Activated T-cell treated with anti-CD3 and anti-CD28 coated beads, Interleukin-2, amount 50 U/mL, for 24 hours (primary cell): ENCODE data around the gene TEKT3.

Experiments used
- DNase-seq: peaks from one replicate; pipeline ENCODE4 v3.0.0-alpha.2; 2020
- H3K27ac Mint-ChIP-seq: 2 replicates; pipeline ENCODE4 v1.8.0; 2020; ENCODE audit warnings: mild to moderate bottlenecking, mixed read lengths
- H3K27me3 Mint-ChIP-seq: 2 replicates; pipeline ENCODE4 v1.8.0; 2020; ENCODE audit warnings: mixed read lengths
- H3K36me3 Mint-ChIP-seq: 2 replicates; pipeline ENCODE4 v1.8.0; 2020; ENCODE audit warnings: low read depth, mixed read lengths
- H3K4me1 Mint-ChIP-seq: 2 replicates; pipeline ENCODE4 v1.8.0; 2020; ENCODE audit warnings: low read depth, mixed read lengths
- H3K4me3 Mint-ChIP-seq: 2 replicates; pipeline ENCODE4 v1.8.0; 2020; ENCODE audit warnings: mild to moderate bottlenecking, moderate library complexity, mixed read lengths
- H3K9me3 Mint-ChIP-seq: 2 replicates; pipeline ENCODE4 v1.8.0; 2020; ENCODE audit warnings: mixed read lengths

The TEKT3 gene

GRCh38 chr17:15334266-15334665, 7.1 kb downstream of the TEKT3 start:
- no peak for DNase-seq
- H3K27ac Mint-ChIP-seq, result no peak overlapping the region
- H3K36me3 Mint-ChIP-seq, result no peaks in the 10 kb centered on the region
- peaks cover 42% of the 10 kb centered on the region for H3K27me3 Mint-ChIP-seq
- no peaks in the 10 kb centered on the region for H3K4me1 Mint-ChIP-seq
- peaks cover 7% of the 10 kb centered on the region for H3K9me3 Mint-ChIP-seq
- H3K4me3 Mint-ChIP-seq, result no peak overlapping the region

GRCh38 chr17:15332338-15332737, 9.1 kb downstream of the TEKT3 start:
- Mint-ChIP-seq H3K36me3 (no peaks in the 10 kb centered on the region), H3K9me3 (peaks cover 7% of the 10 kb centered on the region), H3K27ac (no peak overlapping the region), H3K4me3 (no peak overlapping the region), H3K4me1 (no peaks in the 10 kb centered on the region), H3K27me3 (peaks cover 35% of the 10 kb centered on the region)
- DNase-seq, result no peak

DNA sequence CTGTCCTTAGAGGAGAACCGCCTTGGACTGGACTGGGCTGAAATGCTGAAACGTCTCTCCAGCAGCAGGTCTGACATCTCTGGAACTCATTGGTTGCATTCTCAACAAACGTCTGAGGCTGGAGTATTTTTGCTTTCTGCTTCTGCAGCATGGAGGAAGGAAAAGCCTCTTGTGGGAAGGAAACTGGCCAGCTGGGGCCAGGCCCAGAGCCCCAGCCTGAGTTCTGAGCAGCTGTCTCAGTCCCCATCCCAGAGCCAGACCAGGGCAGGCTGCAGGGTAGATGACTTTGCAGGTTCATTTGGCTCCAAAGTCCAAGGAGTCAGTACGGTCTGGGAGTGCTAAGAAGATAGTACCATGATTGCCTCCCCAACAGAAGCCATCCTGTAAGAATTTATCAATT, 18.3 kb downstream of the TEKT3 start:
- Mint-ChIP-seq H3K9me3 (no peaks in the 10 kb centered on the region), H3K36me3 (no peaks in the 10 kb centered on the region)

GRCh38 chr17:15321556-15322251, 19.7 kb downstream of the TEKT3 start:
- H3K27ac Mint-ChIP-seq, result no peak overlapping the region
- H3K9me3 Mint-ChIP-seq, result no peaks in the 10 kb centered on the region
- DNase-seq, result no peak
- no peaks in the 10 kb centered on the region for H3K4me1 Mint-ChIP-seq
- H3K4me3 Mint-ChIP-seq, result no peak overlapping the region
- H3K27me3 Mint-ChIP-seq, result peaks cover 20% of the 10 kb centered on the region
- no peaks in the 10 kb centered on the region for H3K36me3 Mint-ChIP-seq

More for the DNA sequence above, 18.3 kb downstream of the TEKT3 start:
- no peak for DNase-seq
- peaks cover 17% of the 10 kb centered on the region for H3K27me3 Mint-ChIP-seq
- no peak overlapping the region for H3K4me3 Mint-ChIP-seq
- H3K4me1 Mint-ChIP-seq, result no peaks in the 10 kb centered on the region
- no peak overlapping the region for H3K27ac Mint-ChIP-seq

DNA sequence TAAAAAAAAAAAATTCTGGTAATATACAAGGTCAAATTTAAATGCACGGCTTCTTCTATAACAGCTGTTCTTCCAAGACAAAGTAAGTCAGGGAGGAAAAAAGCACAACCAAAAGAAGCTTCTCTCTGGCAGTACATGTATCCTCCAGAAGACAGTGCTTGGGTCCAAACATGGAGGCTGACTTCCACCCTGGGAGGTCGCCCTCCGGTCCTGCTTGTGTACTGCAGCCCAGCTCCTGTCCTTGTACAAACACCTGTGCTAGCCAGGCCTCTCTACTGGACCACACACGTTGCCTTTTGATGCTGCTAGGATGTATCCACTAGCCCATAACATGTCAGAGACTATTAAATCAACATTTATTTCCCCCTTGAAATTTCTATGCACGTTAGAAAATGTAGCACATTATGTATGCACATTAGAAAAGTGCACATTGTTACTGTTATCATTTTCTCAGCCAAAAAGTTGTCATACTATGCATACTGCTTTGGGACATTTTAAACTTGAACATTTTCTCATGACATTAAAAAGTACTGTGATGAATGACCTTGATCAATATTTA, 21.9 kb downstream of the TEKT3 start:
- Mint-ChIP-seq H3K4me3 (no peak overlapping the region), H3K9me3 (no peaks in the 10 kb centered on the region), H3K4me1 (no peaks in the 10 kb centered on the region), H3K36me3 (no peaks in the 10 kb centered on the region), H3K27me3 (peaks cover 11% of the 10 kb centered on the region), H3K27ac (no peak overlapping the region)
- DNase-seq, result no peak

DNA sequence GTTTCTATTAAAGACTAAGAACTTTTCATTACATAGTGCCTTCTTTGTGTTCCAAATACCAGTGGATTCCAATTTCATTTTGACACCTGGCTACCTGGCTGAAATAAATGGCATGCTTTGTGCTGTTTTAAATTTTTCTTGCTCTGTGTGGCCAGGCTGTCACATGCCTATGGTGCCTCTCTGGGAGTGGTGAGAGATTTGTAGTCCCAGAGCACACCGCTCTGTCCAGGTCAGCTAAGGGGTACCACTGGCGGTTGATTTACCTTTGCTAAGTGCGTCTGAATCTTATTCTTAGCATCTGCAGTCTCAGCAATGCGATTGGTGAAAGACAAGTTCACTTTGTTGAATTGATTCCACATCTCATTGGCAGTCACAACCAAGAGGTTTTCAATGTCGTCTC, 29.4 kb downstream of the TEKT3 start:
- no peak overlapping the region for H3K27ac Mint-ChIP-seq
- H3K4me1 Mint-ChIP-seq, result no peaks in the 10 kb centered on the region
- no peaks in the 10 kb centered on the region for H3K36me3 Mint-ChIP-seq
- DNase-seq, result no peak
- H3K27me3 Mint-ChIP-seq, result peaks cover 9% of the 10 kb centered on the region
- no peaks in the 10 kb centered on the region for H3K9me3 Mint-ChIP-seq
- H3K4me3 Mint-ChIP-seq, result no peak overlapping the region

DNA sequence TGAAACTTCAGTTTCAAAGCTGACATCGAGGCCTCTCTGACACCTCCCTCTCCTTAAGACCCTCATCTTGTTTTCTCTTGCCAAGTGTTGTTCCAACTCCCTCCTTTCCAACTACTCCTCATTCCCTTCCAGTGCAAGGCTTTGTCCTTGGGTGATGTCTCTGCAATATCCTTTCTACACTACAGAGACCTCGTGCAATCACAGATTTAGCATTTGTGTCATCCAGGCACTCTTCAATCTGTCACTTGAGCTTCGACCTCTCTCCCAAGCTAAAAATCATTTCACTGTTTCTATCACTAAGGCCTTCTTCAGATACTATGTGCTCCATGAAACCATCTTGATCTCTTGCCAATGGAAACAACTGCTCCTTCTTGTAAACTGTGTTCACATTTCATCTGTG, 31.6 kb downstream of the TEKT3 start:
- Mint-ChIP-seq H3K4me3 (no peak overlapping the region), H3K36me3 (no peaks in the 10 kb centered on the region), H3K27ac (no peak overlapping the region), H3K9me3 (no peaks in the 10 kb centered on the region), H3K27me3 (peaks cover 8% of the 10 kb centered on the region), H3K4me1 (no peaks in the 10 kb centered on the region)
- DNase-seq, result no peak

GRCh38 chr17:15309236-15309635, 32.2 kb downstream of the TEKT3 start:
- DNase-seq, result no peak
- H3K27ac Mint-ChIP-seq, result no peak overlapping the region
- no peaks in the 10 kb centered on the region for H3K4me1 Mint-ChIP-seq
- no peak overlapping the region for H3K4me3 Mint-ChIP-seq
- H3K36me3 Mint-ChIP-seq, result no peaks in the 10 kb centered on the region
- H3K9me3 Mint-ChIP-seq, result no peaks in the 10 kb centered on the region
- H3K27me3 Mint-ChIP-seq, result peaks cover 4% of the 10 kb centered on the region

DNA sequence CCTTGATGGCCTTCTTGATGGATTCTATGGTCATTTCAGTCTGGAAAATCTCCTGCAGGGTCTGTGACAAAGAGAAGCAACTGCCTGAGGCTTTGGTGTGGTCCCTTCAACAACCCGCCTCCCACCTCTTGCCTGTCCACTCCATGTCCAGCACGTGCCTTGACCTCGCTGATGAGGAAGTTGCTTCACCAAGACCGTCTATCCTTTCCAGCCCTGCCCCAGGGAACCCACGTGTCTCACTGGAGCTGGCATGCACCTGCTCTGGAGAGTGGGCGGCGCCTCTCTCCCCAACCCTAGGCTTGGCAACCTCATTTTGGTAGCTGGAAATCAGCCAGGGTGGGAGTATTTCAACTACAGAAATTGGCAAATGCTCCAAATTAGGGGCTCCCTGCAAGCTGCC, 32.6 kb downstream of the TEKT3 start:
- DNase-seq, result no peak
- Mint-ChIP-seq H3K4me3 (no peak overlapping the region), H3K4me1 (no peaks in the 10 kb centered on the region), H3K27ac (no peak overlapping the region), H3K36me3 (no peaks in the 10 kb centered on the region), H3K9me3 (no peaks in the 10 kb centered on the region), H3K27me3 (no peaks in the 10 kb centered on the region)

- H3K4me3 Mint-ChIP-seq, result no peak overlapping the region
- H3K27ac Mint-ChIP-seq, result no peak overlapping the region
- DNase-seq, result no peak
- no peaks in the 10 kb centered on the region for H3K9me3 Mint-ChIP-seq
- no peaks in the 10 kb centered on the region for H3K36me3 Mint-ChIP-seq
- H3K4me1 Mint-ChIP-seq, result no peaks in the 10 kb centered on the region
- H3K27me3 Mint-ChIP-seq, result no peaks in the 10 kb centered on the region
Measured at GRCh38 chr17:15307710-15308111, 33.7 kb downstream of the TEKT3 start.

- H3K4me1 Mint-ChIP-seq, result no peaks in the 10 kb centered on the region
- no peaks in the 10 kb centered on the region for H3K36me3 Mint-ChIP-seq
- H3K27ac Mint-ChIP-seq, result no peak overlapping the region
- no peak overlapping the region for H3K4me3 Mint-ChIP-seq
- DNase-seq, result no peak
- H3K27me3 Mint-ChIP-seq, result peaks cover 11% of the 10 kb centered on the region
- no peaks in the 10 kb centered on the region for H3K9me3 Mint-ChIP-seq
Measured at GRCh38 chr17:15303851-15304250, 37.5 kb downstream of the TEKT3 start.

DNA sequence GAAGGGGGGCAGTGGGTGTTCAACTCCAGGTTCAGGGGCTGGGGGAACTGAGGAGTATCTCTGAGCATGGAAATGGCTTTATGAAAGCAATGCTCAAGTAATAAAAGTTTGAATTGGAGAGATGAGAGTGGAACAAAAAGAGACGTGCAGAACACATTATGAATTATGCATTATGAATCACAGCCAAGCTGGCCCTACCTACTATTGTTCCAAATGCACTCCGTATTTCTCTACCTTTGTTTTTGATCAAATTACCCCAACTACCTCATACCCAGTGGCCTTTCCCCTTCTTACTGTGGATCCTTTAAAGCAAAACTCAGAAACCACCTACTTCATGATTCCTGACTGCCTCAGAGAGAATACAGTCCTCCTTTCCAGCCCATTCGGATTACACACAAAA, 38.1 kb downstream of the TEKT3 start:
- H3K9me3 Mint-ChIP-seq, result no peaks in the 10 kb centered on the region
- no peaks in the 10 kb centered on the region for H3K4me1 Mint-ChIP-seq
- H3K27me3 Mint-ChIP-seq, result peaks cover 11% of the 10 kb centered on the region
- no peak for DNase-seq
- H3K36me3 Mint-ChIP-seq, result no peaks in the 10 kb centered on the region
- no peak overlapping the region for H3K27ac Mint-ChIP-seq
- H3K4me3 Mint-ChIP-seq, result no peak overlapping the region

DNA sequence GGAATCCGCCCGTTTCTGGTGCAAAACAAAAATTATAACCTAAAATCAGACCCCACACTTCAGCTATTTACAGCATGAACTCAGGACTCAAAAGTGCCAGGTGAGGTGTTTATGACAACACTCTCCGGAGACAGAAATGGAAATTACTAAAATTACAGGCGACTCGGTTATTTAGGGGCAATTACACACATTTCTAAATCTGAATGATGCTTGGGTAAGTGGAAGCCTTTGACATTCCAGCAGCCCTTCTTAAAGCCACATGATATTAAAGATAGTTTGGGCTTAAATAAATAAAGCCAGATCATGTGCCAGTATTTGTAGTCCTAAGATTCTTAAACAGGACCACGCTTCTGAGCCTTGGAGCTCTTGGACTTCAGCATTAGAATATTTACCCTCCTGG, 39.6 kb downstream of the TEKT3 start:
- no peaks in the 10 kb centered on the region for H3K36me3 Mint-ChIP-seq
- no peak overlapping the region for H3K4me3 Mint-ChIP-seq
- no peaks in the 10 kb centered on the region for H3K4me1 Mint-ChIP-seq
- no peak for DNase-seq
- peaks cover 11% of the 10 kb centered on the region for H3K27me3 Mint-ChIP-seq
- H3K27ac Mint-ChIP-seq, result no peak overlapping the region
- no peaks in the 10 kb centered on the region for H3K9me3 Mint-ChIP-seq

- Mint-ChIP-seq H3K27ac (no peak overlapping the region), H3K4me1 (no peaks in the 10 kb centered on the region), H3K9me3 (no peaks in the 10 kb centered on the region), H3K4me3 (no peak overlapping the region), H3K36me3 (no peaks in the 10 kb centered on the region), H3K27me3 (peaks cover 19% of the 10 kb centered on the region)
- DNase-seq, result no peak
Measured at GRCh38 chr17:15298176-15298575, 43.2 kb downstream of the TEKT3 start.

DNA sequence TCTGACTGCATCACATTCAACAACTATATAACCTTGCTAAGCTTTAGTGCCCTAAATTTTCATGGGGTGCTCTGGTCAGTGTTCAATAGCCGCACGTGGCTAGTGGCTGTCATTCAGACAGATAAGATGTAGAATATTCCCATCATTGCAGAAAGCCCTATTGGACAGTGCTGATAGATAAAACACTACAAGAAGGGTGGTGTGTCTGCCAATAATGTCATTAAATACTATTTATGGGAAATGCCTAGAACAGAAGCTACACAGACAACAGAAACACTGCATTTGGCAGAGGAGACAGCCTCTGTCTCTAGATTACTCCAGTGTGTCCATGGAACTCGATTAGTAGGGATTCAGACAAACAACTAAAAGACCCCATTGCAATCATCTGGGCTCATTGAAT, 47.8 kb downstream of the TEKT3 start:
- no peaks in the 10 kb centered on the region for H3K36me3 Mint-ChIP-seq
- no peak for DNase-seq

More for the DNA sequence above, 47.8 kb downstream of the TEKT3 start:
- H3K4me1 Mint-ChIP-seq, result no peaks in the 10 kb centered on the region
- H3K9me3 Mint-ChIP-seq, result no peaks in the 10 kb centered on the region
- peaks cover 35% of the 10 kb centered on the region for H3K27me3 Mint-ChIP-seq
- H3K27ac Mint-ChIP-seq, result no peak overlapping the region
- no peak overlapping the region for H3K4me3 Mint-ChIP-seq
